ENCODE results near the gene ARPC1A.
"Not testable (repeated sequence)": the region's sequence is repeated elsewhere in the genome, so short reads cannot be mapped to it uniquely, and the experiment has no call there.

- TF ChIP-seq CTCF (conservative IDR thresholded peaks at IDR 0.05; ENCODE audit: low read length); EZH2phosphoT487 (IDR thresholded peaks at IDR 0.05; ENCODE audit: borderline replicate concordance, low read depth, low read length): not testable (repeated sequence)
Observed at GRCh38 chr7:99284165-99284564, 41.5 kb upstream of the ARPC1A start.
